ENCODE measurements around the gene DHRS2. TPM values are rescaled to one million over a fixed set of nuclear protein-coding genes. Genes with fewer than 3 reads are reported as not detected.

DHRS2 gene
- total RNA-seq, 2 experiments from 2014 or later = 0.27 TPM; not detected in 1

- H3K9me3 Mint-ChIP-seq = peaks cover 6% of the 10 kb centered on the region
- no peaks in the 10 kb centered on the region for H3K36me3 Mint-ChIP-seq (ENCODE audit: low read depth)
- no peak for DNase-seq
- CTCF ChIA-PET = no interaction called here
- no peaks in the 10 kb centered on the region for H3K4me1 ChIP-seq (ENCODE audit: insufficient read depth, low read length)
- H3K27ac Mint-ChIP-seq = no peak overlapping the region
- ATAC-seq (ENCODE audit: poor library complexity) = no peak
- H3K36me3 ChIP-seq (ENCODE audit: insufficient read depth, low read length) = no peaks in the 10 kb centered on the region
- no peaks in the 10 kb centered on the region for H3K27me3 ChIP-seq (ENCODE audit: control insufficient read depth in 1 of 2, insufficient read depth in 2 of 2, low read length in 2 of 2)
- peaks cover 4 to 15% of the 10 kb centered on the region in 2 experiments for H3K9me3 ChIP-seq (ENCODE audit: control insufficient read depth in 1 of 2, insufficient read depth in 1 of 2, low read length in 2 of 2)
- no peak overlapping the region for H3K4me3 Mint-ChIP-seq
- intact Hi-C loops (cut with DNase I, micrococcal nuclease) = no loop called here
- no peak overlapping the region for H3K27ac ChIP-seq (ENCODE audit: low read depth in 1 of 2, low read length in 2 of 2)
- H3K4me1 Mint-ChIP-seq (ENCODE audit: low read depth) = no peaks in the 10 kb centered on the region
- peaks cover 14% of the 10 kb centered on the region for H3K27me3 Mint-ChIP-seq
- H3K4me3 ChIP-seq (ENCODE audit: low read length) = no peak overlapping the region
- TF ChIP-seq CTCF (IDR thresholded peaks at IDR 0.05) = no peak
- POLR2A ChIA-PET = no interaction called here
Measured at GRCh38 chr14:23621204-23621931, 14.8 kb upstream of the DHRS2 start.

GRCh38 chr14:23621932-23622730 is 14.0 kb upstream of the DHRS2 start:
- Histone ChIP-seq H3K27ac (ENCODE audit: low read depth in 1 of 2, low read length in 2 of 2) (no peak overlapping the region), H3K9me3 (ENCODE audit: control insufficient read depth in 1 of 2, insufficient read depth in 1 of 2, low read length in 2 of 2) (peaks cover 4 to 15% of the 10 kb centered on the region in 2 experiments), H3K27me3 (ENCODE audit: control insufficient read depth in 1 of 2, insufficient read depth in 2 of 2, low read length in 2 of 2) (no peaks in the 10 kb centered on the region), H3K4me3 (ENCODE audit: low read length) (no peak overlapping the region), H3K36me3 (ENCODE audit: insufficient read depth, low read length) (no peaks in the 10 kb centered on the region), H3K4me1 (ENCODE audit: insufficient read depth, low read length) (no peaks in the 10 kb centered on the region)
- Mint-ChIP-seq H3K27ac (no peak overlapping the region), H3K9me3 (peaks cover 6% of the 10 kb centered on the region), H3K4me3 (no peak overlapping the region), H3K4me1 (ENCODE audit: low read depth) (no peaks in the 10 kb centered on the region), H3K36me3 (ENCODE audit: low read depth) (no peaks in the 10 kb centered on the region), H3K27me3 (peaks cover 14% of the 10 kb centered on the region)
- DNase-seq = no peak
- intact Hi-C loops (cut with DNase I, micrococcal nuclease) = no loop called here
- no peak for ATAC-seq (ENCODE audit: poor library complexity)
- no peak for TF ChIP-seq CTCF (IDR thresholded peaks at IDR 0.05)
- ChIA-PET POLR2A (no interaction called here), CTCF (no interaction called here)

GRCh38 chr14:23622990-23623389 is 13.2 kb upstream of the DHRS2 start:
- no peak for TF ChIP-seq CTCF (IDR thresholded peaks at IDR 0.05)
- ChIA-PET CTCF (no interaction called here), POLR2A (no interaction called here)
- no peak overlapping the region for H3K4me3 Mint-ChIP-seq
- Histone ChIP-seq H3K36me3 (ENCODE audit: insufficient read depth, low read length) (no peaks in the 10 kb centered on the region), H3K9me3 (ENCODE audit: control insufficient read depth in 1 of 2, insufficient read depth in 1 of 2, low read length in 2 of 2) (peaks cover 4 to 15% of the 10 kb centered on the region in 2 experiments), H3K4me1 (ENCODE audit: insufficient read depth, low read length) (no peaks in the 10 kb centered on the region), H3K4me3 (ENCODE audit: low read length) (no peak overlapping the region), H3K27ac (ENCODE audit: low read depth in 1 of 2, low read length in 2 of 2) (no peak overlapping the region), H3K27me3 (ENCODE audit: control insufficient read depth in 1 of 2, insufficient read depth in 2 of 2, low read length in 2 of 2) (no peaks in the 10 kb centered on the region)
- ATAC-seq (ENCODE audit: poor library complexity) (no peak), DNase-seq (no peak)
- peaks cover 6% of the 10 kb centered on the region for H3K9me3 Mint-ChIP-seq
- H3K27ac Mint-ChIP-seq = no peak overlapping the region
- intact Hi-C loops (cut with DNase I, micrococcal nuclease) = no loop called here
- H3K36me3 Mint-ChIP-seq (ENCODE audit: low read depth) = no peaks in the 10 kb centered on the region
- H3K27me3 Mint-ChIP-seq = peaks cover 14% of the 10 kb centered on the region
- H3K4me1 Mint-ChIP-seq (ENCODE audit: low read depth) = no peaks in the 10 kb centered on the region
